Measurements from ENCODE around the gene ZNF619.

DNA sequence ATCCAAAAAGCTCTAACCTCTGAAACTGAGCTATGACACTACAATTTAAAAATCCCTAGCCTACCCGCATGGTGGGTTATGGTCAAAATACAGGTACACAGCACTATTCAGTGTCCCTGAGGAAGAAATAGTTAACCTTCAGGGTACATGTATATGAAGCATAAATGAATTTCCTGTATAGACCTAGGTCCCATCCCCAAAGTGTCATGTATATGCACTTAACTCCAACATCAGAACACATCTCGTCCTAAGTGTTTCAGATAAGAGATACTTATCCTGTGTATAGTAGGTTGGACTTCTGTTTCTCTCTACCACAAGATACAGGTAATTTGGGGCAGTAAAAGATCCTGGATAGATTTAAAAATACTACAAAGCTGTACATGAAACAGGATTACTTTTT is 13.3 kb upstream of the ZNF619 start:
- TF ChIP-seq, protein P1, sequence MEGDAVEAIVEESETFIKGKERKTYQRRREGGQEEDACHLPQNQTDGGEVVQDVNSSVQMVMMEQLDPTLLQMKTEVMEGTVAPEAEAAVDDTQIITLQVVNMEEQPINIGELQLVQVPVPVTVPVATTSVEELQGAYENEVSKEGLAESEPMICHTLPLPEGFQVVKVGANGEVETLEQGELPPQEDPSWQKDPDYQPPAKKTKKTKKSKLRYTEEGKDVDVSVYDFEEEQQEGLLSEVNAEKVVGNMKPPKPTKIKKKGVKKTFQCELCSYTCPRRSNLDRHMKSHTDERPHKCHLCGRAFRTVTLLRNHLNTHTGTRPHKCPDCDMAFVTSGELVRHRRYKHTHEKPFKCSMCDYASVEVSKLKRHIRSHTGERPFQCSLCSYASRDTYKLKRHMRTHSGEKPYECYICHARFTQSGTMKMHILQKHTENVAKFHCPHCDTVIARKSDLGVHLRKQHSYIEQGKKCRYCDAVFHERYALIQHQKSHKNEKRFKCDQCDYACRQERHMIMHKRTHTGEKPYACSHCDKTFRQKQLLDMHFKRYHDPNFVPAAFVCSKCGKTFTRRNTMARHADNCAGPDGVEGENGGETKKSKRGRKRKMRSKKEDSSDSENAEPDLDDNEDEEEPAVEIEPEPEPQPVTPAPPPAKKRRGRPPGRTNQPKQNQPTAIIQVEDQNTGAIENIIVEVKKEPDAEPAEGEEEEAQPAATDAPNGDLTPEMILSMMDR (conservative IDR thresholded peaks at IDR 0.05; ENCODE audit: low read depth, low read length): no peak
- TF ChIP-seq SMC3 (IDR thresholded peaks at IDR 0.05; ENCODE audit: low read depth, low read length): no peak
- no peak for TF ChIP-seq BHLHE40 (IDR thresholded peaks at IDR 0.05; ENCODE audit: low read depth, low read length)
- no peak for TF ChIP-seq RAD21 (IDR thresholded peaks at IDR 0.05; ENCODE audit: low read length)
